PC-3 (cell line): Measurements from ENCODE around the gene FOXK1.

ENCODE experiments used
- EZH2 ChIP-seq: fragments of 300-600 bp; sonication (generic); IDR thresholded peaks from one replicate; pipeline ENCODE4 v1.6.1; 2017; ENCODE audit warnings: antibody characterized with exemption, mild to moderate bottlenecking, low read length; ENCODE audit not compliant: unreplicated experiment
- EZH2phosphoT487 ChIP-seq: fragments of 300-600 bp; sonication (generic); IDR thresholded peaks from 2 replicates; pipeline ENCODE4 v1.6.1; 2018; ENCODE audit warnings: mild to moderate bottlenecking, antibody characterized with exemption, low read length, borderline replicate concordance
- TF ChIP-seq, protein P1 (sequence below): fragments of 300-600 bp; sonication (generic); conservative IDR thresholded peaks from 2 replicates; pipeline ENCODE4 v1.5.1; 2017; ENCODE audit warnings: antibody characterized with exemption, low read depth, mild to moderate bottlenecking, low read length

DNA sequence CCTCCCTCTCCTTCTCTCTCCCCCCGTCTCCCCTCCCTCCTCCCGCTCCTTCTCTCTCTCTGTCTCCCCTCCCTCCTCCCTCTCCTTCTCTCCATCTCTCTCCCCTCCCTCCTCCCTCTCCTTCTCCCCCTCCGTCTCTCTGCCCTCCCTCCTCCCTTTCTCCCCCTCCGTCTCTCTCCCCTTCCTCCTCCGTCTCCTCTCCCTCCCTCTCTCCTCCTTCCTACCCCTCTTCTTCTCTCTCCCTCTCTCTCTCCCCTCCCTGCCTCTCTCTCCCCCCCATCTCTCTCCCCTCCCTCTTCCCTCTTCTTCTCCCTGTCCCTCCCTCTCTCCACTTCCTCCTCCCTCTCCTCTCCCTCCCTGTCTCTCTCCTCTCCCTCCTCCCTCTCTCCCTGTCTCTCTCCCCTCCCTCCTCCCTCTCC is 125.5 kb downstream of the FOXK1 start:
- TF ChIP-seq, protein P1, sequence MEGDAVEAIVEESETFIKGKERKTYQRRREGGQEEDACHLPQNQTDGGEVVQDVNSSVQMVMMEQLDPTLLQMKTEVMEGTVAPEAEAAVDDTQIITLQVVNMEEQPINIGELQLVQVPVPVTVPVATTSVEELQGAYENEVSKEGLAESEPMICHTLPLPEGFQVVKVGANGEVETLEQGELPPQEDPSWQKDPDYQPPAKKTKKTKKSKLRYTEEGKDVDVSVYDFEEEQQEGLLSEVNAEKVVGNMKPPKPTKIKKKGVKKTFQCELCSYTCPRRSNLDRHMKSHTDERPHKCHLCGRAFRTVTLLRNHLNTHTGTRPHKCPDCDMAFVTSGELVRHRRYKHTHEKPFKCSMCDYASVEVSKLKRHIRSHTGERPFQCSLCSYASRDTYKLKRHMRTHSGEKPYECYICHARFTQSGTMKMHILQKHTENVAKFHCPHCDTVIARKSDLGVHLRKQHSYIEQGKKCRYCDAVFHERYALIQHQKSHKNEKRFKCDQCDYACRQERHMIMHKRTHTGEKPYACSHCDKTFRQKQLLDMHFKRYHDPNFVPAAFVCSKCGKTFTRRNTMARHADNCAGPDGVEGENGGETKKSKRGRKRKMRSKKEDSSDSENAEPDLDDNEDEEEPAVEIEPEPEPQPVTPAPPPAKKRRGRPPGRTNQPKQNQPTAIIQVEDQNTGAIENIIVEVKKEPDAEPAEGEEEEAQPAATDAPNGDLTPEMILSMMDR: no peak
- TF ChIP-seq EZH2 (no peak), EZH2phosphoT487 (no peak)
